PC-3 (cell line): ENCODE results near the gene BDH1.

Experiments
- CTCF ChIP-seq: fragments of 300-600 bp; sonication (generic); conservative IDR thresholded peaks from 2 replicates; pipeline ENCODE4 v1.5.1; 2017; ENCODE audit warnings: antibody characterized with exemption, low read depth, mild to moderate bottlenecking, low read length
- EZH2phosphoT487 ChIP-seq: fragments of 300-600 bp; sonication (generic); IDR thresholded peaks from 2 replicates; pipeline ENCODE4 v1.6.1; 2018; ENCODE audit warnings: mild to moderate bottlenecking, antibody characterized with exemption, low read length, borderline replicate concordance

- no peak for TF ChIP-seq CTCF
- no peak for TF ChIP-seq EZH2phosphoT487
These were observed 22.6 kb upstream of the BDH1 start for GRCh38 chr3:197578376-197578775.
